Skeletal muscle cell (primary cell): ENCODE results near the gene CERS1.
A peak's percentile ranks its signal among the peaks of the same experiment; 100 is the strongest.
"Not testable (repeated sequence)": the region's sequence is repeated elsewhere in the genome, so short reads cannot be mapped to it uniquely, and the experiment has no call there.

Source experiments
- DNase-seq: peaks from one replicate; pipeline ENCODE4 v3.0.0-alpha.2; 2010; ENCODE audit warnings: low read depth
- H3K4me3 ChIP-seq: 2 replicates; pipeline ENCODE4 v1.5.1; 2011; ENCODE audit warnings: low read depth, mild to moderate bottlenecking, control low read depth, low read length, moderate library complexity

CERS1 gene

DNA sequence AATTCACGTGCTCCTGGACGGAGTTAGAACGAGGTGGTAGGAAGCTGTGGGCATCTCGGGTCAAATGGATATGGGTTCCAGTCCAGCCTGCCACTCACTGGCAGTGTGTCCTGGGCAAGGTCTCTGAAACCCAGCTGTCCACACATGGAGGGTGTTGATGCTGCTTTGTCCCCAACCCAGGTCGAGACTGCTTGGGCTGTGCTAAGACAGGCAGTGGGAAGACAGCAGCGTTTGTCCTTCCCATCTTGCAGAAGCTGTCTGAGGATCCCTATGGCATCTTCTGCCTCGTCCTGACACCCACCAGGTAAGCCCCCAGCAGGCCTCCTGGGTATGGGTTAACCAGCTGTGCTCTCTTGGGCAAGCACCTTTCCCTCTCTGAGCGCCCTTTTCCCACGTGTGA is 24.4 kb upstream of the CERS1 start:
- peak overlapping the region; percentile 100 for H3K4me3 ChIP-seq
- DNase-seq = no peak

DNA sequence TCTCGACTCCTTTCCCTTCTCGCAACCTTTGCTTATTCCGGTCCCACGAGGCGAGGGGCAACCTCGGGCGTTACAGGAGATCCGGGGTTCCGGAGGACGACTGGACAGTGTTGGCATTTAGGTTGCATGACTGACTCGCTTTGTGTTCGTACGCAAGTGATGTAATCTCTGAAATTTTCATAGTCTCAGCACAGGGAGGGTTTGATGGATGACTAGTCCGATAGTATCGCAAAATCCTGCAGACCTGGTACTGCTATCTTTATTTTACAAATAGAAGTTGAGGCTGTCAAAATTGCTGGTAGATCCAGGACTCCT is 23.9 kb upstream of the CERS1 start:
- DNase-seq = no peak

DNA sequence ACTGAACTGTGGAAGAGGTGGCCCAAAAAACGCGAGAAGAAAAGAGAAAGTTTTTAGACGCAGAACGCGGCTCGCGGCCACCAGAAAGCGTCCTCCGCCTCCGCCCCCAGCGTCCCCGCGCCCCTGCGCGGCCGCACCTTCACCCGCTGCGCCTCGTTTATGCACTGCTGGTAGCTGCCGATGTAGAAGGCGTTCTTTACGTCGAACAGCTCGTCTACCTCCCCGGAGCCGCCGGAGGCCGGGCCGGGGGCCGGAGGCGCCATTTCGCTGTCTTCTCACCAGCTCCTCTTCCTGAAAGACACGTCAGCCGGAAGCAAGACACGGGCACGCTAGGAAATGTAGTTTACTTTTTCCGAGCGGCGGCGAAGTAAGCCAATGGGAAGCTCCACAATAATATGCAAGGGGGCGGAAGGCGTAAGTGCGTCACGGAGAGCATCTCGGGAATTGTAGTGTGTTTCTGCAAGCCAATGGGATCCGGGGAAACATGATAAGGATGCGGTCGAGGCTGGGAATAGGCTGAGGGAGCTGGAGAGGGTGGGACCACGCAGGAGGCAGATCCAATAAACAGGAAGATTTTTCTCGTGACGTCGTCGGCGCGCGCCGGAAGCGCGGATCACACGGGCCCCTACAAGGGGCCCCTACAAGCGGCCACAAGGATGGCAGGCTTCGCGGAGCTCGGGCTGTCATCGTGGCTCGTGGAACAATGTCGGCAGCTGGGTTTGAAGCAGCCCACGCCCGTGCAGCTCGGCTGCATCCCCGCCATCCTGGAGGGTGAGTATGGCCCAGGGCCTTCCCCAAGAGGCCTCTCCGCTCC is 23.3 kb upstream of the CERS1 start, which contains the start of the genes COPE and DDX49:
Gene COPE (minus strand): TSS at position 302 of the 814 bp plus-strand sequence. CDS start 39 bp downstream, at position 263.
Gene DDX49 (plus strand): TSS at position 630 of the 814 bp plus-strand sequence. CDS start 27 bp downstream, at position 657.
- peak; percentile 99 for DNase-seq
- peak within 1 kb of the TSS; percentile 100 for H3K4me3 ChIP-seq

More for the DNA sequence above, 23.9 kb upstream of the CERS1 start:
- peak overlapping the region; percentile 100 for H3K4me3 ChIP-seq

DNA sequence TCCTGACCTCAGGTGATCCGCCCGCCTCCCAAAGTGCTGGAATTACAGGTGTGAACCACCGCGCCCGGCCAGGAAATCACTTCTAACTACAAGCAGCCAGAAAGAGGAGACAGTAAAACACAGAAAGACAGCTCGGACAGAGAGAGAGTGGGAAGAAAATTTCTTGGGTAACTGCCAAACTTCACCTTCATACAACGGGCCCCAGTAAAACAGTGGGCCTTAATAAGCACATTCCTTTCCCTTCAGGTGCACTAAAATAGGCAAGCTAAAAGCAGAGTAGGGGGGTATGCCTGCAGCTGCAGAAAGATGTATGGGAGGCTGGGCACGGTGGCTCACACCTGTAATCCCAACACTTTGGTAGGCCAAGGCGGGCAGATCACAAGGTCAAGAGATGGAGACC is 21.6 kb upstream of the CERS1 start:
- not testable (repeated sequence) for H3K4me3 ChIP-seq, DNase-seq

DNA sequence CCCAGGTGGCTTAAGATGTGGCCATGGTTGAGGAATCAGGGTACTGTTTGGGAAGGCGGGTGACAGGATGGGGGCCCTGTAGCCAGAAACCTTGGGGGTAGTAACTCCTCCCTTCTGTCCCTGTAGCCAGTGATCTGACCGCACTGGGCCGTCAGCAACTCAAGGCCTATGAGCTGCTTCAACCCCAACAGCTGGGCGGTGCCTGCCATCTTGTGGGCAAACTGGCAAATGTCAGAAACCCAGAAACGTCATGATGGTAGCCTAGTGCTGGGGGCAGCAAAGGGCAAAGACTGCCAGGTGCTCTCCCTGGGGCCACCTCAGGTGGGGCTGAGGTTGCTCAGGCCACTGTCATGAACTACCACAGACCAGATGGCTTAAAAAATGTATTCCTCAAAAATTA is 19.7 kb upstream of the CERS1 start:
- no peak for DNase-seq
- no peak overlapping the region for H3K4me3 ChIP-seq

DNA sequence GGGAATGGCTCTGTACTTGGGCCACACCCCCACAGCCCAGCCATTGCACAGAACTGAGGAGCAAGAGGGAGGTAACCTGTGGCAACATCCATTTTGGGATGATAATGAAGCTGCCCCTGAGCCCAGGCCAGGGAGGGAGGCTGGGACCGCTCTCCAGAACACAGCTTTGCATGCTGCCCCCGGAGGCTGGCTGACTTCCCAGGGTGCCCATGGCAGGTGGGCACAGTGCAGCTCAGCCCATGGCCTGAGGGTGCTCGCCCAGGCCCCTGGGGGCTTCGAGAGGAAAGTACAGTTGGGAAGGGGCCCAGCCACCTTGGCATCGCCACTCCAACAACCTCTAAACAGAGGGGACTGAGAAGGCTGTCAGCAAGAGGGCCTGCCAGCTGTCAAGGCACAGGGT is 17.5 kb upstream of the CERS1 start:
- no peak for DNase-seq
- H3K4me3 ChIP-seq = no peak overlapping the region

DNA sequence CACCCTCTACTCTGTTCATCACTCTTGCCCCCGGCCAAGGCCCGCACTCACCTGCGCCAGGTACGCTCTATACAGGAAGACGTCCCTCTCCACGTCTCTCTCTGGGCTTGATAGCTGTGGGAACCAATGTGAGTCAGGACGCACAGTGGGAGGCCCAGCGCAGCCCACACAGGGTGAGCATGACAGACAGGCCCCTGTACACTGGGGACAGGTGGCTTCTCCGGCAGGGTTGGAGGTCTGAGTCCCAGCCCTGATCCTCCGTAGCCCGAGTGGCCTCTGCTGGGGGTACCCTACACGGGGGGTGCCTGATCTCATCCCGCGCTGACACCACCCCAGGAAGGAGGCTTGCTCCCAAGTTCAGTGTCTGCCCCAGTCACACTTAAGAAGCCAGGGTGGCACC is 17.0 kb upstream of the CERS1 start:
- H3K4me3 ChIP-seq = no peak overlapping the region
- no peak for DNase-seq

DNA sequence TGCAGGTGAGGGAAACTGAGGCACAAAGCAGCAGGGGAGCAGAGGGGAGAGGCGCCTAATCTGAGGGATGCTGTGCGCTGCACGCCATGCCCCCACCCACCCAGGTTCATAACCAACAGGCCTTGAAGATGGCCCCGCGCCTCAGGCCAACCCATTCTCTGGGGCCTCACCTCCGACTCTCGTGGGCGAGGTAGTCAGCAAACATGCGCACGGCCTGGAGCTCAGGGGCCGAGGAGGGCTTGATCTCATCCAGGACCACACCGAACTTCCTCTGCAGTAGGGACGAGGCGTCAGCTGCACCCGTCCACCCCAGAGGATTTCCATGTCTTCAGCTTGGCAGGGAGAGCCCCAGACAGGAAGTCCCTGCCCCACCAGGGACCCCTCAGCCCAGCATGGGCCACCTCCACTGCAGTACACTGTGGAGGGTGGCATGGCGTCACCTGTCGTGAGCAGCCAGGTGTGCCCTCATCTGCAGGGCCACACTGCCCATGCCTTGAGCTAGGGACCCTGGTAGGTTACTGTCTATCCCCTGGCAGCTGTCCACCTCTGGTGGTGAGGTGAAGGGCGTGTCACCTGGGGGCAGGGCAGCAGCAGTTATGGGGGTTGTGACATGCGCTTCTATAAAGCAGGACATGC is 15.0 kb upstream of the CERS1 start:
- H3K4me3 ChIP-seq = no peak overlapping the region
- DNase-seq = no peak

DNA sequence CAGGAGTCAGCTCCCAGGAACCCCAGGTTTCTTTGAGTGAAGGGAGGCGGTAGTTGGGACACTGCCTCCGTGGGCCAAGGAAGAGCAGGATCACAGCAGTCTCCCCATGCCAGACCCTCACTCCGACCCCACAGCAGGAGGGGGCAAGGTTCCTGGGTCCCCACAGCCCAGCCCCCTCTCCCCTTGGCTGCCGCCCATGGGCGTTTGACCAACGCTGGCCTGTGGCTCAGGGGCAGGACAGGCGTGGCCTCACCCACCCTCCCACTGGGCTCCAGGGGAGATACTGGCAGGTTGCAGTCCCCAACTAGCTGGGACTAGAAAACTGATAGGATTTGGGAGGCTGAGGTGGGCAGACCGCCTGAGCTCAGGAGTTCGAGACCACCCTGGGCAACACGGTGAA is 14.1 kb upstream of the CERS1 start:
- no peak overlapping the region for H3K4me3 ChIP-seq
- no peak for DNase-seq

DNA sequence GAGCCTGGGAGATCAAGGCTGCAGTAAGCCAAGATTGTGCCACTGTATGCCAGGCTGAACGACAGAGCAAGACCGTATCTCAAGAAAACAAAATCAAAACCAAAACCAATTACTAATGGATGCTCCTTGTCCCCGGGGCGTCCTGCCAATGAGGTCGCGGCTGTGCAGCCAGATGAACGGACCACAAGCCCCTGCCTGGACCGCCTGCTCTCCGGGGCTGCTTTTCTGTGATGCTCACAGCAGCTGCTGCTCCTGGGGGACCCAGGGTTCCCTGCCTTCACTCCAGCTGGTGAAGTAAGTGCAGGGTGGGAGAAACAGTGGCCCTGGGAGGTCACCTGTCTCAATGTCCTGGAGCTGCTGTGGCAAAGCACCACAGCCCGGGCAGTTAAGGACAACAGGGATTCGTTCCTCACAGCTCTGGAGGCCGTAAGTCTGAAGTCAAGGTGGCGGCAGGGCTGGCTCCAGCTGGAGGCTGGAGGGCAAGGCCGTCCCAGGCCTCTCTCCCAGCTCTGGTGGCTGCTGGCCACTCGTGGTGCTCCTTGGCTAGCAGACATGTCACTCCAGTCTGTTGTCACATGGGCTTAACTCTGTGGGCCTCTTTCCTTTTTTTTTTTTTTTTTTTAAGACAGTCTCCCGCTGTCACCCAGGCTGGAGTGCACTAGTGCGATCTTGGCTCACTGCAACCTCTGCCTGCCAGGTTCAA is 13.1 kb upstream of the CERS1 start:
- no peak overlapping the region for H3K4me3 ChIP-seq
- no peak for DNase-seq

DNA sequence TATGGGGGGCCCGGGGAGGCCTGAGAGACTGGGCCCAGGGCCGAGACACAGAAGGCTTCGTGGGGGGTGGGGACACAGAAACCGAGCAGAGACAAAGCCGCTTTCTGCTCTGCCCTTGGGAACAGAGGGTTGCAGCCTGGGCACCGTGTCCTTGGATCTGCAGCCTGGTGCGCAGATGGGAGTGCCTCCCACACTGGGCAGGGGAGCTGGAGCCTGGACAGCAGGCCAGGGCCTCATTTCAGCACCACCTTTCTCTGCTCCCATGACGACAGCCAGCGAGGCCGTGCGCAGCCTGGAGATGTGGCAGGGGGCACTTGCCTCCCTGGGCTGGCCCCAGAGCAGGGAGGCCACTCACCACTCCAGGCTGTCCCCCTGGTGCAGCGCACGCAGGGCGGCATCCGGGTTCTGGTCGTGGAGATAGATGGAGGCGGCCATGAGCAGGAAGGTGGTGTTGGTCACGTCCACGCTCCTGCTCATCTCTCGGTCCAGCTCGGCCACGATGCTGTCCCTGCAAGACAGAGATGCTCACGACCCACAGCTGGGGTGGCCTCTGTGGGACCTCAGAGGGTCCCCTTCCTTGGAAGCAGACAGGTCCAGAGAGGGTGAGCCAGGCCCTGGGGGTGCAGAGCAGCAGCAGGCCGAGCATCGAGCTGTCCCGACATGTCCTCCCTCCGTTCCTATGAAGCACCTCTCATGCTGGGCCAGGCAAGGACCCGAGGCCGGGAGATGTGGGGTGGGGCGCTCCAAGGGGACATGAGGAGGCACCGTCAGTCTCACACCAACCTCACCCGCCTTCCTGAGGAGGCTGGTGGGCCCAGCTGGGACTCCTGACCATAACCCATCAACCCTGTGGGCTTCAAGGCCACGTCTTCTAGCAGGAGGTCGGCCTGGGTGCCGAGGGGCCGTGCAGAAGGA is 10.9 kb upstream of the CERS1 start:
- no peak overlapping the region for H3K4me3 ChIP-seq
- DNase-seq = no peak

DNA sequence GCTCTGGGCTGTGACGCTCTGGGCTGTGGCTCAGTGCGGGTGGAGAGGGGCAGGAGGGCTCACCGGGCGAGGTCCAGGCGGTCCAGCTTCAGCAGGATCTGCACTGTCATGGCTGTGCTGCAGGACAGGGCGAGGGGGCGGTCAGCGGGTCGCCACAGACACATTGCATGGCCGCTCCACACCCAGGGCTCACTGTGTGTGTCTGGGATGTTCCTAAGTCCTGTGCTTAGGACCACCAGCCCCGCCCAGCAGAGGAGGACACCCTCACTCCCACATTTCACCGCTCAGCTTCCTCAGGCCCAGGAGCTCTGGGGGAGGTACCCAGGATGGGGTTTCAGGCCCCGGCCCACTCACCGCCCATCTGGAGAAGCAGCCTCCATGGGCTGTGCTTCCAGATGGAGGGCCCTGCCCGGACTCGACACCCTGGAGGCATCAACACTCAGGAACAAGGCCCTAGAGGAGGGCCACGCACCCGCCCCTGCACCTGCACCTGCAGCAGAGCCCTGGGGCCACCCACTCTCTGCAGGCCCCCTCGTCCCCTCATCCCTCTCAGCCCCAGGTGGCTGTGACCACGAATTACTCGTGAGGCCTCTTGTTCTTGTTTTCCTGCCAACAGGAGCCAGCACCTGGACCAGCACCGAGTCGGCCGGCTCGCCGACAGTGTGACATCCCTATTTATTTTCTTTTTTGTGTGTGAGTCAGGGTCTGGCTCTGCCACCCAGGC is 9.7 kb upstream of the CERS1 start:
- no peak for DNase-seq
- H3K4me3 ChIP-seq = no peak overlapping the region

DNA sequence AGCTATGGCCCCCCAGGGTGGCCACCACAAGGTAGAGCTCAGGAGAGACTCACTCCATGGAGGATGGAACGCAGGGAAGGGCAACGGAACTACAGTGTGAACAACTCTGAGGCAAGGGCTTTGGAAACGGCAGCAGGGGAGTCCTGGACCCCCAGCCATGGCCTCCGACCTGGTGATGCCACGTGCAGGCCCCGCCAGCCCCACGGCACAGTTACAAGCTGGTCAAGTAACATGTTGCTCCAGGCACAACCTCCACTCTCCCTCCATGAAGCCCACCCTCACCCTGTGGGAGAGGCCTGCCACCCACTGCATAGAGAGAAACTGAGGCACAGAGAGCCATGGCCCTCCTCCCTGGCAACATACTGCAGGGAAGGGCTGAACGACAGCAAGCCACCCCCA is 9.1 kb upstream of the CERS1 start:
- DNase-seq = no peak
- H3K4me3 ChIP-seq = no peak overlapping the region

DNA sequence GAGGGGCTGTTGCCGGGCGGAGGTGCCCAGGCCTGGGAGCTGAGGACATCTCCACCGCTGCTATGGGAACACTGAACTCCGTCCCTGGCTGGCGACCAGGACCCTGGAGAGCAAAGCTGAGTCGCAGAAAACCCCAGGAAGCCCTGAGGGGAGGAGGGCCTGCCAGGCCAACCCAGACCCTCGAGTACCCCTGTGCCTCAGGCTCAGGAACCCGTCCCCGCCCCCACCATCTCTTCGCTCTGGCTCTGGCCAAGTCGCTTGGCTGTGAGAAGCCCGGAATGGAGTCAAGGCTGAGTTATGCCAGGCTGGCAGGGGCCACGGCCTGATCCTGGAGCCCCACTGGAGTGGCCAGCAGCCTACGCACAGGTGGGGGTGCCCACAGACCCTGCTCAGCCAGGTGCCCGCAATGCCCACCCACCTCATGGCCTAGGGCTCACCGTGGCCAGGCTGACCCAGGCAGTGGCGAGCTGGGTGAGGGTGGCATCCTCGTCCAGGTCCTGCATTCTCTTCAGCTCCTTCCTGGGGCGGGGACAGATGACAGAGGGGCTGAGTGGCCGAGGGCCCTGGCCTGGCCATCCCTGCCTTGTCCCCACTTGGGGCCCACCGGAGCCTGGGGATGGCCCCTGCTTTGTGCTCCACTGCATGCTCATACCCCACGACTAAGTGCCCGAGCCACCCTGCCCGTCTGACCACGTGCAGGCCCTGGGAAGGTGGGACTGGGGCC is 8.5 kb upstream of the CERS1 start:
- H3K4me3 ChIP-seq = no peak overlapping the region
- no peak for DNase-seq

DNA sequence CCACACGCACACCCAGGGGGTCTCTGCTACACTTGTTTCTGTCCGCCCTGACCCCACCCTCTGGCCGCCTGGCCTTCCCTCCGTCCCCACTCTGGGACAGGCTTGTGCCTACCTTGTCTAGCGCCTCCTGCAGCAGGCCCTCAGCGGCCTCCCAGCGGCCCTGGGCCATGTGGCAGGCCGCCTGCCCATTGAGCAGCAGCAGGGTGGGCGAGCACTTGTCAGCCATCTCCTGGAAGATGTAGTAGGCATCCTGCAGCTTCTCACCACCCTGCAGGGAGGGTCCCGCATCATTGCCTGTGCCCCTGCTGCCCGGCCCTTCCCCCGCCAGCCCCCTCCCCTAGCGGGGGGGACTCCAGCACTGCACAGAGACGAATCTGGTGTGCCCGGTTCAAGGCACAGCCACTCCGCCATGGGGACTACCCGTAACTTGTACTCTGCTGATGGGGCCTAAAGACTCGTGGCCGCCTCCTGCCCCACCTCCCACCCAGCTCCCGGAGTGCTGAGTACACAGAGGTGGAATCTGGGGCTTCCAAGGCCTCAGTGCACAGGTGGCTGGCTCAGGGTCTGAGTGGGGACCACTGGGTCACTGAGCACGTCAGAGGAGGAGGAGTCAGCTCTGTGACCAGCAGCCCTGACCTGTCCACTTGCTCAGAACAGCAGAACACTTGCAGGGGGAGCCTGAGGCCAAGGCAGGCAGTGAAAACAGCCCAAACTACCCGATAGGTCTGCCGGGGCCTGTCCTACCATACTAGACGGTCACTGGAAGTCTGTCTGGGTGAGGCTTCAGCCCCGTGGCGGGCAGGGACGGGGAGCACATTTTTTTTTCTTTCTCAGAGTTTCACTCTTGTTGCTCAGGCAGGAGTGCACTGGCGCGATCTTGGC is 7.4 kb upstream of the CERS1 start:
- no peak overlapping the region for H3K4me3 ChIP-seq
- no peak for DNase-seq

DNA sequence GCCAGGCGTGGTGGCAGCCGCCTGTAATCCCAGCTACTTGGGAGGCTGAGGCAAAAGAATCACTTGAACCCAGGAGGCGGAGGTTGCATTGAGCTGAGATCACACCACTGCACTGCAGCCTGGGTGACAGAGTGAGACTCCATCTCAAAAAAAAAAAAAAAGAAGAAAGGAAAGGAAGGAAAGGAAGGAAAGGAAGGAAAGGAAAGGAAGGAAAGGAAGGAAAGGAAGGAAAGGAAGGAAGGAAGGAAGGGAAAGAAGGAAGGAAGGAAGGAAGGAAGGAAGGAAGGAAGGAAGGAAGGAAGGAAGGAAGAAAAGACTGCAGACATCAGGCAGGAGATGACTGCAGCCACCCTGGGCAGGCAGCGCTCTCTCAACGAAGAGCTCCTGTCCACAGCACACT is 6.6 kb upstream of the CERS1 start:
- H3K4me3 ChIP-seq = not testable (repeated sequence)

DNA sequence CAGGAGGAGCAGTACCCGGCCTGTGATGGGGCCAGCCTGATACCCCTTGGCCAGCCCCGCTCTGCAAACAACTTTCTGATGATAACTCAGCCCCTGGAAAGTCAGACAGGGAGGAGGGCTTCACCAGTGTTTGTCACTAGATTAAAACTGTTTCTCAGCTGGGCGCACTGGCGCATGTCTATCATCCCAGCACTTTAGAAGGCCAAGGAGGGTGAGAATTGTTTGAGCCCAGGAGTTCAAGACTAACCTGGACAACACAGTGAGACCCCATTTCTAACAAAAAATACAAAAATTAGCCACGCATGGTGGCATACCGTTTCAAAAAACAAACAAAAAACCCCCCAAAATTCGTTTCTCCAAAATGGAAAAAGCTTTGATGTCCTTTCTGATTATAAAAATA is 5.5 kb upstream of the CERS1 start:
- no peak overlapping the region for H3K4me3 ChIP-seq
- DNase-seq = no peak

More for the DNA sequence above, 6.6 kb upstream of the CERS1 start:
- DNase-seq = not testable (repeated sequence)
